Neural cell (in vitro differentiated cells): ENCODE data around the gene ATL2.

Experiments used
- EP300 ChIP-seq: fragments of 450-650 bp; conservative IDR thresholded peaks from 2 replicates; pipeline ENCODE4 v1.6.1; 2014; ENCODE audit warnings: antibody characterized with exemption, mild to moderate bottlenecking, moderate library complexity; ENCODE audit not compliant: poor library complexity, severe bottlenecking
- EZH2 ChIP-seq: fragments of 200-600, 300-800 bp; shearing (Covaris generic), sonication (generic); IDR thresholded peaks from 2 replicates; pipeline ENCODE4 v1.6.1; 2014; ENCODE audit warnings: antibody characterized with exemption, low read length, borderline replicate concordance, mild to moderate bottlenecking; ENCODE audit not compliant: insufficient read depth, poor library complexity, severe bottlenecking
- MXI1 ChIP-seq: fragments of 450-650 bp; conservative IDR thresholded peaks from 2 replicates; pipeline ENCODE4 v1.6.1; 2014; ENCODE audit warnings: antibody characterized with exemption, mild to moderate bottlenecking; ENCODE audit not compliant: poor library complexity, severe bottlenecking
- POLR2AphosphoS5 ChIP-seq: IDR thresholded peaks from 2 replicates; pipeline ENCODE4 v1.6.1; 2012
- RAD21 ChIP-seq: fragments of 450-650 bp; conservative IDR thresholded peaks from 2 replicates; pipeline ENCODE4 v1.6.1; 2014; ENCODE audit warnings: antibody characterized with exemption, mild to moderate bottlenecking, moderate library complexity
- SMC3 ChIP-seq: fragments of 450-650 bp; conservative IDR thresholded peaks from 2 replicates; pipeline ENCODE4 v1.6.1; 2014; ENCODE audit warnings: antibody characterized with exemption, mild to moderate bottlenecking, moderate library complexity; ENCODE audit not compliant: poor library complexity
- TF ChIP-seq, protein P1 (sequence below): fragments of 450-650 bp; IDR thresholded peaks from 2 replicates; pipeline ENCODE4 v1.5.1; 2014; ENCODE audit warnings: antibody characterized with exemption, mild to moderate bottlenecking, moderate library complexity; ENCODE audit not compliant: poor library complexity, severe bottlenecking
- TF ChIP-seq, protein P2 (sequence below): IDR thresholded peaks from 2 replicates; pipeline ENCODE4 v1.6.1; 2012; ENCODE audit warnings: borderline replicate concordance

DNA sequence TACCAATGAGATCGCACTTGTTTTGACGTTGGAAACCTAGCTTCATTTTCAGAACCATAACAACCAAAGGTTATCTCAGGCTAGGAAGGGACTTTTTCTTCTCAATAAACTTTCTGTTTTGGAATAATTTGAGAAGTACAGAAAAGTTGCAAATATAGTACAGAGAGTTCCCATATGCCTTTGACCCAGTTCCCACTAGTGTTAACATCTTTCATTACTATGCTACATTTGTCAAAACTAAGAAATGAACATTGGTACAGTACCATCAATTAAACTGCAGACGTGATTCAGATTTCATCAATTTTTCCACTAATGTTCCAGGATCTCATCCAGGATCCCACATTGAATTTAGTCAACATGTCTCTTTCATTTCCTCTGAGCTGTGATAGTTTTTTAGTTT, 111.6 kb downstream of the ATL2 start:
- TF ChIP-seq EP300 (no peak), EZH2 (no peak), POLR2AphosphoS5 (no peak), SMC3 (no peak), RAD21 (no peak), MXI1 (no peak)
- TF ChIP-seq, protein P1, sequence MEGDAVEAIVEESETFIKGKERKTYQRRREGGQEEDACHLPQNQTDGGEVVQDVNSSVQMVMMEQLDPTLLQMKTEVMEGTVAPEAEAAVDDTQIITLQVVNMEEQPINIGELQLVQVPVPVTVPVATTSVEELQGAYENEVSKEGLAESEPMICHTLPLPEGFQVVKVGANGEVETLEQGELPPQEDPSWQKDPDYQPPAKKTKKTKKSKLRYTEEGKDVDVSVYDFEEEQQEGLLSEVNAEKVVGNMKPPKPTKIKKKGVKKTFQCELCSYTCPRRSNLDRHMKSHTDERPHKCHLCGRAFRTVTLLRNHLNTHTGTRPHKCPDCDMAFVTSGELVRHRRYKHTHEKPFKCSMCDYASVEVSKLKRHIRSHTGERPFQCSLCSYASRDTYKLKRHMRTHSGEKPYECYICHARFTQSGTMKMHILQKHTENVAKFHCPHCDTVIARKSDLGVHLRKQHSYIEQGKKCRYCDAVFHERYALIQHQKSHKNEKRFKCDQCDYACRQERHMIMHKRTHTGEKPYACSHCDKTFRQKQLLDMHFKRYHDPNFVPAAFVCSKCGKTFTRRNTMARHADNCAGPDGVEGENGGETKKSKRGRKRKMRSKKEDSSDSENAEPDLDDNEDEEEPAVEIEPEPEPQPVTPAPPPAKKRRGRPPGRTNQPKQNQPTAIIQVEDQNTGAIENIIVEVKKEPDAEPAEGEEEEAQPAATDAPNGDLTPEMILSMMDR = no peak
- TF ChIP-seq, protein P2, sequence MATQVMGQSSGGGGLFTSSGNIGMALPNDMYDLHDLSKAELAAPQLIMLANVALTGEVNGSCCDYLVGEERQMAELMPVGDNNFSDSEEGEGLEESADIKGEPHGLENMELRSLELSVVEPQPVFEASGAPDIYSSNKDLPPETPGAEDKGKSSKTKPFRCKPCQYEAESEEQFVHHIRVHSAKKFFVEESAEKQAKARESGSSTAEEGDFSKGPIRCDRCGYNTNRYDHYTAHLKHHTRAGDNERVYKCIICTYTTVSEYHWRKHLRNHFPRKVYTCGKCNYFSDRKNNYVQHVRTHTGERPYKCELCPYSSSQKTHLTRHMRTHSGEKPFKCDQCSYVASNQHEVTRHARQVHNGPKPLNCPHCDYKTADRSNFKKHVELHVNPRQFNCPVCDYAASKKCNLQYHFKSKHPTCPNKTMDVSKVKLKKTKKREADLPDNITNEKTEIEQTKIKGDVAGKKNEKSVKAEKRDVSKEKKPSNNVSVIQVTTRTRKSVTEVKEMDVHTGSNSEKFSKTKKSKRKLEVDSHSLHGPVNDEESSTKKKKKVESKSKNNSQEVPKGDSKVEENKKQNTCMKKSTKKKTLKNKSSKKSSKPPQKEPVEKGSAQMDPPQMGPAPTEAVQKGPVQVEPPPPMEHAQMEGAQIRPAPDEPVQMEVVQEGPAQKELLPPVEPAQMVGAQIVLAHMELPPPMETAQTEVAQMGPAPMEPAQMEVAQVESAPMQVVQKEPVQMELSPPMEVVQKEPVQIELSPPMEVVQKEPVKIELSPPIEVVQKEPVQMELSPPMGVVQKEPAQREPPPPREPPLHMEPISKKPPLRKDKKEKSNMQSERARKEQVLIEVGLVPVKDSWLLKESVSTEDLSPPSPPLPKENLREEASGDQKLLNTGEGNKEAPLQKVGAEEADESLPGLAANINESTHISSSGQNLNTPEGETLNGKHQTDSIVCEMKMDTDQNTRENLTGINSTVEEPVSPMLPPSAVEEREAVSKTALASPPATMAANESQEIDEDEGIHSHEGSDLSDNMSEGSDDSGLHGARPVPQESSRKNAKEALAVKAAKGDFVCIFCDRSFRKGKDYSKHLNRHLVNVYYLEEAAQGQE = no peak
